Astrocyte of the cerebellum (primary cell): ENCODE data around the gene RAB3GAP2.
"Not testable (repeated sequence)": the region's sequence is repeated elsewhere in the genome, so short reads cannot be mapped to it uniquely, and the experiment has no call there.

Experiments used
- DNase-seq: peaks from one replicate; pipeline ENCODE4 v3.0.0-alpha.2; 2011; ENCODE audit warnings: low read depth
- H3K4me3 ChIP-seq: 2 replicates; pipeline ENCODE4 v1.5.1; 2011; ENCODE audit warnings: mild to moderate bottlenecking, low read depth, low read length, moderate library complexity
- in situ Hi-C: cut with HindIII; loops from 2 replicates; pipeline ENCODE4 v1.10.0; 2017; ENCODE audit warnings: low sequenced_read_pairs
- TF ChIP-seq, protein P1 (sequence below): IDR thresholded peaks from 2 replicates; pipeline ENCODE4 v1.5.1; 2012; ENCODE audit warnings: low read length, low read depth, moderate library complexity, mild to moderate bottlenecking; ENCODE audit errors: missing control alignments

The RAB3GAP2 gene

DNA sequence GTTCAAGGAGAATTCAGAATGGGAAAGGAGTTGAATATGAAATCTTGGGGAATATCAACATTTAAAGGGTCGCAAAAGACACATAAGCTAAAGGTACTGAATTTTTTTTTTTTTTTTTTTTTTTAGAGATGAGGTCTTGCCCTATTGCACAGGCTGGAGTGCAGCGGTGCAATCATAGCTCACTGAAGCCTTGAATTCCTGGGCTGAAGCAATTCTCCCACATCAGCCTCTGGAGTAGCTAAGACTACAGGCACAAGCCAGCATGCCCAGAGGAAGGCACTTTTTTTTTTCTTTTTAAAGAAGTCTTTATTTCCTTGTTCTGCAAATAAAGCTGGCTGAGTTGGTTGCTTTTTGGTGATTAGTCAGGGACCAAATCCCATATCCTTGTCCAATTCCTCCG, 44.1 kb upstream of the RAB3GAP2 start:
- TF ChIP-seq, protein P1, sequence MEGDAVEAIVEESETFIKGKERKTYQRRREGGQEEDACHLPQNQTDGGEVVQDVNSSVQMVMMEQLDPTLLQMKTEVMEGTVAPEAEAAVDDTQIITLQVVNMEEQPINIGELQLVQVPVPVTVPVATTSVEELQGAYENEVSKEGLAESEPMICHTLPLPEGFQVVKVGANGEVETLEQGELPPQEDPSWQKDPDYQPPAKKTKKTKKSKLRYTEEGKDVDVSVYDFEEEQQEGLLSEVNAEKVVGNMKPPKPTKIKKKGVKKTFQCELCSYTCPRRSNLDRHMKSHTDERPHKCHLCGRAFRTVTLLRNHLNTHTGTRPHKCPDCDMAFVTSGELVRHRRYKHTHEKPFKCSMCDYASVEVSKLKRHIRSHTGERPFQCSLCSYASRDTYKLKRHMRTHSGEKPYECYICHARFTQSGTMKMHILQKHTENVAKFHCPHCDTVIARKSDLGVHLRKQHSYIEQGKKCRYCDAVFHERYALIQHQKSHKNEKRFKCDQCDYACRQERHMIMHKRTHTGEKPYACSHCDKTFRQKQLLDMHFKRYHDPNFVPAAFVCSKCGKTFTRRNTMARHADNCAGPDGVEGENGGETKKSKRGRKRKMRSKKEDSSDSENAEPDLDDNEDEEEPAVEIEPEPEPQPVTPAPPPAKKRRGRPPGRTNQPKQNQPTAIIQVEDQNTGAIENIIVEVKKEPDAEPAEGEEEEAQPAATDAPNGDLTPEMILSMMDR: no peak

DNA sequence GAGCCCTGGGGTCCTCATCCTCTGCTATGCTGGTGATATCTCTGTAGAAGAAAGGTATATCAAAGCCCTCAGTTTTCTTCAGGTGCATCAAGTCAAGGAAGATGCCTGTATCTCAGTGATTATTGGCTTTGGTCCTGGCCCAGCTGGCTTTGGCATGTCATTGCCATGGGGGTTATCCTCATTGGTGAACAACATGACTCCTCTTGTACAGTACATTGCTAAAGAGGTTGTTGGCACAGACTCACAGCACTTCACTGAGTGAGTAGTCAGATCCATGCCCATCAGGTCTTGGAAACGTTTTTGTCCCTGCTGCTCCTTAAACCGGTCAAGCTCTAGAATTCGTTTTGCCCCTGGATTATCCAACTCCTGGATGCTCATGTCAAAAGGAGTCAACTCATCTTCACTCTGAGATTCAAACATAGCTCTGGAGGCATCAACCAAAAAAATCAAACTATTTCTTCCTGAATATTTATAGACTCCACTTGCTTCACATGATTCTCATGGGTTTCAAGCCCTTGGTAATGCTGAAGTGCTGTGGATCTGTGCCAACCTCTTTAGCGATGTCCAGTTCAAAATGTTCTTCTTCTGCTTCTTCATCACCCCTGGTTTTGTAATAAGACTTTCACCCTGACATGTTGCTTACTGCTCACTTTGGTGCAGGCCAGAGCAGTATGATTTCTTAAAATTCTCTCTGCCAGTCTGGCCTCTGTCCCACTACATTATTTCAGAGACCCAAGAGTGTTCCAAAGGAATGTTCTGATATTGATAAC, 43.0 kb upstream of the RAB3GAP2 start:
- no peak overlapping the region for H3K4me3 ChIP-seq
- DNase-seq: no peak
- in situ Hi-C loops: no loop called here
- TF ChIP-seq, protein P1: no peak

More for the DNA sequence above, 44.1 kb upstream of the RAB3GAP2 start:
- in situ Hi-C loops: no loop called here
- no peak for DNase-seq
- H3K4me3 ChIP-seq: no peak overlapping the region

DNA sequence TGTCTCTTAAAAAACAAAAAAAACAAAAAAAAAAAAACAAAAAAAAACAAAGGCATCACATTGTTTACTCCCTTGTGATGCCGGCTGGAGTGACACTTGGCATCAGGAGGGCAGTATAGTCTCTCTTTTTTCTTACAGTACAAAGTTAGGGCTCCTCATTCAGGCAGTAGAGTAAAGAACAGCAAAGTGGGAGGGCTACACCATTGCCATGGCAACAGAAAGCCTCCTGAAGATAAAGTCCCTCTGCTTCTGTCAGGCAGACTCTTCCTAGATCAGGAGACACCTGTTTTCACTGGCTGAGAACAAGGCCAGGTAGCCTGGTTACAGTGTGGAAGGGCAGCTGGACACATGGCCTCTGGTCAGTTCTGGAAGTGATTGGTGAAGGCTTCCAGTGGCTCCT, 41.3 kb upstream of the RAB3GAP2 start:
- in situ Hi-C loops: no loop called here
- TF ChIP-seq, protein P1: no peak
- no peak overlapping the region for H3K4me3 ChIP-seq
- no peak for DNase-seq

DNA sequence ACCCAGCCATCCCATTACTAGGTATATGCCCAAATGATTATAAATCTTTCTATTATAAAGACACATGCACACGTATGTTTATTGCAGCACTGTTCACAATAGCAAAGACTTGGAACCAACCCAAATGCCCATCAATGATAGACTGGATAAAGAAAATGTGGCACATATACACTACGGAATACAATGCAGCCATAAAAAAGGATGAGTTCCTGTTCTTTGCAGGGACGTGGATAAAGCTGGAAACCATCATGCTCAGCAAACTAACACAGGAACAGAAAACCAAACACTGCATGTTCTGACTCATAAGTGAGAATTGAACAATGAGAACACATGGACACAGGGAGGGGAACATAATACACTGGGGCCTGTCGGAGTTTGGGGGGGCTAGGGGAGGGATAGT, 37.9 kb upstream of the RAB3GAP2 start:
- DNase-seq, in situ Hi-C loops, H3K4me3 ChIP-seq: not testable (repeated sequence)

DNA sequence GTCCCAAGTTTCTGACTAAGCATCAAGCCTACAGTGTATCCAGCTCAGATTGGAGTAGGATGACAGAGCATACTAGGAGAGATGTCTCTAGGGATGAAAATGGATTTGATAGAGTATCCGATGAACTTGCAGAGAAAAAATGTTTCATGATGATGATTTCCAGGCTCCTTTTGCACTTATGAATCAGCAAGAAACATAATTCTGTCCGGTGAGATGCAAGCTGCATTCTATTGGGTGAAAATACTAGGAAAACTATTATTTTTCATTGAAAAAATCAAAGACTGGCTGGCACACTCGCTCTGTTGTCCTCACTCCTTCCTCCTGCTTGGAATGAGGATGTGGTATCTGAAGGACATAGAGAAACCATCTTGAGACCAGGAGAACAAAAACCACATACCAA, 35.4 kb upstream of the RAB3GAP2 start:
- DNase-seq: no peak
- no peak overlapping the region for H3K4me3 ChIP-seq
- in situ Hi-C loops: no loop called here
- TF ChIP-seq, protein P1: no peak

DNA sequence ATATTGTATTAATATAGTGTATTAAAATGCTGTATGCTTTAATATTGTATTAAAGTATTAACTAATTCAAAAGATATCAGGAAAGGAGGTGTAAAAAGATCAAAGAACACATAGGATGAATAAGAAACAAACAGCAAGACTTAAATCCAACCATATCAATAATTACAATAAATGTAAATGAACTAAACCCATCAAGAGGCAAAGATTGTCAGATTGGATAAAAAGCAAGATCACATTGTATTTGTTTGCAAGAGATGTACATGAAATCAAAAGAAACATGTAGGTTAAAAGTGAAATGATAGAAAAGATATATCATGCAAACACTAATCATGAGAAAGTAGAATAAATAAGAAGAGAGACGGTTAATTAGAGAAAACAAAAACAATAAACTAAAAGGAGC, 34.1 kb upstream of the RAB3GAP2 start:
- no peak for DNase-seq
- TF ChIP-seq, protein P1: no peak
- in situ Hi-C loops: no loop called here
- H3K4me3 ChIP-seq: no peak overlapping the region

DNA sequence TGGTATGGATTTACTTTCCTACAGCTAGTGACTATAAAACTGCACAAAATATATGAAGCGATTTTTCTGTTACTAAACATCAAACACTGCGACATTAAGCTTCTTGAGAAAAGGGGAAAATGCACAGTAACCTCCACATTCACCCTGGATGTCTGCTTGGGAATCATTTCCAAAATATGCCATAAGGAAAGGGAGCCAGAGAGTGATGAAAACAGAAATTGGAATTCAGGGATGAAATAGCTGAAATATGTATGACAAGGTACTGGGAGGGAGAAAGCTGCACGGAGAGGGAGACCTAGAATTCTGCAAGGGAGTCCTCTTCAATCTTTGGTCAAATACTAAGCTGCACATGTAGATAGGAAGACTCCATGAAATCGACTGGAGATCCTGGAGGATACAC, 31.6 kb upstream of the RAB3GAP2 start:
- no peak for DNase-seq
- in situ Hi-C loops: no loop called here
- TF ChIP-seq, protein P1: no peak
- H3K4me3 ChIP-seq: no peak overlapping the region
